AG09319 (cell line): Measurements from ENCODE around the gene CCNY.

Source experiments
- DNase-seq: peaks from one replicate; pipeline ENCODE4 v3.0.0-alpha.2; 2010; ENCODE audit warnings: low read depth; ENCODE audit errors: extremely low read depth
- CTCF ChIP-seq: IDR thresholded peaks from 2 replicates; pipeline ENCODE4 v1.5.1; 2011; ENCODE audit warnings: low read depth, mild to moderate bottlenecking, inconsistent platforms, low read length, moderate library complexity

CCNY gene

GRCh38 chr10:35378541-35379210 is 42.4 kb downstream of the CCNY start:
- no peak for TF ChIP-seq CTCF

GRCh38 chr10:35379226-35380137 is 43.2 kb downstream of the CCNY start:
- DNase-seq: no peak
- TF ChIP-seq CTCF: no peak

More at GRCh38 chr10:35378541-35379210, 42.4 kb downstream of the CCNY start:
- no peak for DNase-seq

- no peak for DNase-seq
- no peak for TF ChIP-seq CTCF
These were observed 45.8 kb downstream of the CCNY start for GRCh38 chr10:35382096-35382495.

- DNase-seq: no peak
These were observed 48.1 kb downstream of the CCNY start for GRCh38 chr10:35384265-35384868.

GRCh38 chr10:35386594-35387174 is 50.4 kb downstream of the CCNY start:
- TF ChIP-seq CTCF: no peak
- no peak for DNase-seq

More at GRCh38 chr10:35384265-35384868, 48.1 kb downstream of the CCNY start:
- TF ChIP-seq CTCF: no peak

GRCh38 chr10:35387768-35388167 is 51.5 kb downstream of the CCNY start:
- no peak for DNase-seq
- no peak for TF ChIP-seq CTCF

- no peak for DNase-seq
- TF ChIP-seq CTCF: no peak
These were observed 51.9 kb downstream of the CCNY start for GRCh38 chr10:35388197-35388596.
